Measurements from ENCODE around the gene CLCN7. TPM values are rescaled to one million over a fixed set of nuclear protein-coding genes. Genes with fewer than 3 reads are reported as not detected.

CLCN7 gene
- total RNA-seq, 1 experiment from 2014 or later: 127 TPM

DNA sequence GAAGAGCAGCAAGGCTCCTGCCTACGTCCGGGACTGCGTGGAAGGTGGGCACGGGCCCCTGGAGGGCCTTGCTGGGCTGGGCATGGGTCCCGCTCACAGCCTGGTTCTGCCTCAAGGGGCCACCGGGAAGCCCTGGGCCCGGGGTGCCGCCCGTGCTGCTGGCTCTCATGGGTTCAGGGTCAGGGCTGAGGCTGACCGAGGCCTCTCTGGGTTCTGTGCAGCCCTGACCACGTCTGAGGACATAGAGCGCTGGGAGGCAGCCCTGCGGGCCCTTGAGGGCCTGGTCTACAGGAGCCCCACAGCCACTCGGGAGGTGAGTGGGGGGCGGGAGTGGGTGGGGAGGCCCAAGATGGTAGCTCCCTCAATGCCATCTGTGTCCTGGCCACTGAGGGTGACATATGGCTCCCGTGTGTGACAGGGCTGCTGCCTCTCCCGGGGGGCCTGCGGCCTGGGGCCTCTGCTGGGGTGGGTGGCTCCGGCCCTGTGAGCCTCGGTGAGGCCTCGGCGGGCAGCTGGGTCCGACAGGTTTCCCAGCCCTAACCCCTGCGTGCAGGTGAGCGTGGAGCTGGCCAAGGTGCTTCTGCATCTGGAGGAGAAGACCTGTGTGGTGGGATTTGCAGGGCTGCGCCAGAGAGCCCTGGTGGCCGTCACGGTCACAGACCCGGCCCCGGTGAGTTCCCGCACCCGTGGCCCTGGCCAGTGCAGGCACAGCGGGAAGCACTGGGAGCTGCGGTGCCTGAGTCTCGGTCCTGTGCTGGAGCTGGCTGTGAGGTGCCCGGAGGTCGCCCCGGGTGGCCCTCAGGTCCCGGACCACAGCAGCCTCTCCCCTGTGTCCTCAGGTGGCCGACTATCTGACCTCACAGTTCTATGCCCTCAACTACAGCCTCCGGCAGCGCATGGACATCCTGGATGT lies 27.5 kb upstream of the CLCN7 start:
- DNase-seq: no peak
- ChIA-PET CTCF (no interaction called here), POLR2A (no interaction called here)
- Mint-ChIP-seq H3K27me3 (ENCODE audit: insufficient read depth, unreplicated experiment) (no peaks in the 10 kb centered on the region), H3K27ac (ENCODE audit: unreplicated experiment) (no peak overlapping the region), H3K9me3 (ENCODE audit: unreplicated experiment) (no peaks in the 10 kb centered on the region), H3K4me1 (ENCODE audit: low read depth, unreplicated experiment) (no peaks in the 10 kb centered on the region), H3K36me3 (ENCODE audit: insufficient read depth, unreplicated experiment) (peaks cover 40% of the 10 kb centered on the region), H3K4me3 (ENCODE audit: unreplicated experiment) (no peak overlapping the region)
- Histone ChIP-seq H3K4me1 (no peaks in the 10 kb centered on the region), H3K4me3 (ENCODE audit: low read depth, low read length) (no peak overlapping the region), H3K36me3 (ENCODE audit: control insufficient read depth, insufficient read depth, low read length) (peaks cover 3% of the 10 kb centered on the region), H3K9me3 (no peaks in the 10 kb centered on the region), H3K27me3 (replicated peaks; ENCODE audit: control insufficient read depth, insufficient read depth, low read length) (no peaks in the 10 kb centered on the region)
- no TSS peak for BruUV-seq (replicated peaks)
- intact Hi-C loops (cut with micrococcal nuclease; ENCODE audit: unreplicated experiment): no loop called here
- TF ChIP-seq, protein P1, sequence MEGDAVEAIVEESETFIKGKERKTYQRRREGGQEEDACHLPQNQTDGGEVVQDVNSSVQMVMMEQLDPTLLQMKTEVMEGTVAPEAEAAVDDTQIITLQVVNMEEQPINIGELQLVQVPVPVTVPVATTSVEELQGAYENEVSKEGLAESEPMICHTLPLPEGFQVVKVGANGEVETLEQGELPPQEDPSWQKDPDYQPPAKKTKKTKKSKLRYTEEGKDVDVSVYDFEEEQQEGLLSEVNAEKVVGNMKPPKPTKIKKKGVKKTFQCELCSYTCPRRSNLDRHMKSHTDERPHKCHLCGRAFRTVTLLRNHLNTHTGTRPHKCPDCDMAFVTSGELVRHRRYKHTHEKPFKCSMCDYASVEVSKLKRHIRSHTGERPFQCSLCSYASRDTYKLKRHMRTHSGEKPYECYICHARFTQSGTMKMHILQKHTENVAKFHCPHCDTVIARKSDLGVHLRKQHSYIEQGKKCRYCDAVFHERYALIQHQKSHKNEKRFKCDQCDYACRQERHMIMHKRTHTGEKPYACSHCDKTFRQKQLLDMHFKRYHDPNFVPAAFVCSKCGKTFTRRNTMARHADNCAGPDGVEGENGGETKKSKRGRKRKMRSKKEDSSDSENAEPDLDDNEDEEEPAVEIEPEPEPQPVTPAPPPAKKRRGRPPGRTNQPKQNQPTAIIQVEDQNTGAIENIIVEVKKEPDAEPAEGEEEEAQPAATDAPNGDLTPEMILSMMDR (IDR thresholded peaks at IDR 0.05; ENCODE audit: insufficient read depth in 1 of 2, low read depth in 1 of 2, low read length in 1 of 2, severe bottlenecking in 1 of 2, unreplicated experiment in 1 of 2): no peak

DNA sequence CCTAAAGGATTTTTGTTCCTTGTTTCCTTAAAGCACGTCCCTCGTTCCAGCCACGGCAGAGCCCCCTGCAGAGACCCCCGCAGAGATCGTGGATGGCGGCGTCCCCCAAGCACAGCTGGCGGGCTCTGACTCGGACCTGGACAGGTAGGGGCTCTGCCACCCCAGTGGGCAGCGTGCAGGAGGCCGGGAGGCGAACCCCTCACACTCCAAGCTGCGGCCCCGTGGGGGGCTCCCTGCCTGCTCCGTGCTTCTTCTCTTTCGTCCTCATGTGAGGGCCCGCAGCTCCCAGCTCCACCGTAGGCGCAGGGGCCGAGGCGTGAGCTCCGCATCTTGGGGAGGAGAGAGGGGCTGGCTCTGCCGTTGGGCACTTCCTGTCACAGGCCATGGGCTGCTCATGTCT lies 26.8 kb upstream of the CLCN7 start:
- Mint-ChIP-seq H3K9me3 (ENCODE audit: unreplicated experiment) (no peaks in the 10 kb centered on the region), H3K4me3 (ENCODE audit: unreplicated experiment) (no peak overlapping the region)

GRCh38 chr16:1500465-1501150 lies 25.8 kb upstream of the CLCN7 start:
- BruUV-seq (replicated peaks): no TSS peak
- POLR2A ChIA-PET: no interaction called here

More for the DNA sequence above, 26.8 kb upstream of the CLCN7 start:
- POLR2A ChIA-PET: no interaction called here
- BruUV-seq (replicated peaks): no TSS peak
- Histone ChIP-seq H3K36me3 (ENCODE audit: control insufficient read depth, insufficient read depth, low read length) (peaks cover 3% of the 10 kb centered on the region), H3K27me3 (replicated peaks; ENCODE audit: control insufficient read depth, insufficient read depth, low read length) (no peaks in the 10 kb centered on the region), H3K9me3 (no peaks in the 10 kb centered on the region), H3K4me1 (no peaks in the 10 kb centered on the region), H3K4me3 (ENCODE audit: low read depth, low read length) (no peak overlapping the region)
- Mint-ChIP-seq H3K36me3 (ENCODE audit: insufficient read depth, unreplicated experiment) (peaks cover 39% of the 10 kb centered on the region), H3K27me3 (ENCODE audit: insufficient read depth, unreplicated experiment) (no peaks in the 10 kb centered on the region), H3K4me1 (ENCODE audit: low read depth, unreplicated experiment) (no peaks in the 10 kb centered on the region), H3K27ac (ENCODE audit: unreplicated experiment) (no peak overlapping the region)
- DNase-seq: no peak
- TF ChIP-seq, protein P1 (IDR thresholded peaks at IDR 0.05; ENCODE audit: insufficient read depth in 1 of 2, low read depth in 1 of 2, low read length in 1 of 2, severe bottlenecking in 1 of 2, unreplicated experiment in 1 of 2): no peak
- CTCF ChIA-PET: no interaction called here
- intact Hi-C loops (cut with micrococcal nuclease; ENCODE audit: unreplicated experiment): no loop called here

More at GRCh38 chr16:1500465-1501150, 25.8 kb upstream of the CLCN7 start:
- Histone ChIP-seq H3K4me3 (ENCODE audit: low read depth, low read length) (no peak overlapping the region), H3K4me1 (no peaks in the 10 kb centered on the region), H3K27me3 (replicated peaks; ENCODE audit: control insufficient read depth, insufficient read depth, low read length) (no peaks in the 10 kb centered on the region), H3K36me3 (ENCODE audit: control insufficient read depth, insufficient read depth, low read length) (peaks cover under 1% of the 10 kb centered on the region), H3K9me3 (no peaks in the 10 kb centered on the region)
- intact Hi-C loops (cut with micrococcal nuclease; ENCODE audit: unreplicated experiment): no loop called here
- Mint-ChIP-seq H3K27ac (ENCODE audit: unreplicated experiment) (no peak overlapping the region), H3K9me3 (ENCODE audit: unreplicated experiment) (no peaks in the 10 kb centered on the region), H3K27me3 (ENCODE audit: insufficient read depth, unreplicated experiment) (no peaks in the 10 kb centered on the region), H3K36me3 (ENCODE audit: insufficient read depth, unreplicated experiment) (peaks cover 39% of the 10 kb centered on the region), H3K4me1 (ENCODE audit: low read depth, unreplicated experiment) (no peaks in the 10 kb centered on the region), H3K4me3 (ENCODE audit: unreplicated experiment) (no peak overlapping the region)
- CTCF ChIA-PET: no interaction called here
- TF ChIP-seq, protein P1 (IDR thresholded peaks at IDR 0.05; ENCODE audit: insufficient read depth in 1 of 2, low read depth in 1 of 2, low read length in 1 of 2, severe bottlenecking in 1 of 2, unreplicated experiment in 1 of 2): no peak
- no peak for DNase-seq
